ENCODE results near the gene GIMAP5.
A peak's percentile ranks its signal among the peaks of the same experiment; 100 is the strongest.

The GIMAP5 gene

GRCh38 chr7:150778014-150778737 is 41.0 kb downstream of the GIMAP5 start:
- DNase-seq, result no peak

- peak; percentile 84 for DNase-seq
Measured at GRCh38 chr7:150778738-150779301, 41.6 kb downstream of the GIMAP5 start.

GRCh38 chr7:150780292-150780691 is 43.1 kb downstream of the GIMAP5 start:
- DNase-seq, result no peak

- DNase-seq, result peak; percentile 19
Measured at GRCh38 chr7:150781103-150781502, 43.9 kb downstream of the GIMAP5 start.

GRCh38 chr7:150781961-150782360 is 44.7 kb downstream of the GIMAP5 start:
- DNase-seq, result no peak

- DNase-seq, result no peak
Measured at GRCh38 chr7:150784120-150784736, 47.0 kb downstream of the GIMAP5 start.

GRCh38 chr7:150784954-150785353 is 47.7 kb downstream of the GIMAP5 start:
- DNase-seq, result no peak

GRCh38 chr7:150787321-150788281 is 50.4 kb downstream of the GIMAP5 start:
- DNase-seq, result peak; percentile 89

GRCh38 chr7:150788474-150789269 is 51.5 kb downstream of the GIMAP5 start:
- peak; percentile 20 for DNase-seq

- no peak for DNase-seq
Measured at GRCh38 chr7:150790416-150791075, 53.3 kb downstream of the GIMAP5 start.

- no peak for DNase-seq
Measured at GRCh38 chr7:150791304-150791703, 54.1 kb downstream of the GIMAP5 start.

GRCh38 chr7:150791746-150792452 is 54.7 kb downstream of the GIMAP5 start:
- DNase-seq, result no peak

Data from hematopoietic multipotent progenitor cell treated with erythropoietin and hydrocortisone succinate and interleukin-3 and kit ligand, for 6 days (in vitro differentiated cells).